AG04450 (cell line): ENCODE results near the gene NUDT14. TPM values are rescaled to one million over a fixed set of nuclear protein-coding genes. Genes with fewer than 3 reads are reported as not detected.

Source experiments
- CTCF ChIA-PET: fragments of 300-600, 350-600 bp; formaldehyde crosslinking; extraction: SDS; loops from one replicate; lab custom pipeline; 2022; ENCODE audit warnings: antibody characterized with exemption, inconsistent platforms; lab: Charles Lee
- POLR2A ChIA-PET: fragments of 350-600 bp; formaldehyde crosslinking; extraction: SDS; loops from one replicate; lab custom pipeline; 2021; ENCODE audit warnings: antibody characterized with exemption, inconsistent platforms; lab: Yijun Ruan, JAX
- DNase-seq: peaks from one replicate; pipeline ENCODE4 v3.0.0-alpha.2; 2011; ENCODE audit warnings: low read depth, low spot score
- H3K27ac ChIP-seq: one replicate; pipeline ENCODE4 v1.5.1; 2012; ENCODE audit warnings: low read depth, low read length, control low read depth
- H3K27me3 ChIP-seq: one replicate; pipeline ENCODE4 v1.6.0; 2012; ENCODE audit warnings: low read length; ENCODE audit not compliant: control insufficient read depth, insufficient read depth
- H3K4me3 ChIP-seq: 2 replicates; pipeline ENCODE4 v1.5.1; 2011; ENCODE audit warnings: mild to moderate bottlenecking, low read depth, low read length, control low read depth
- H3K9me3 ChIP-seq: 2 replicates; pipeline ENCODE4 v1.5.1; 2012; ENCODE audit warnings: low read length; ENCODE audit not compliant: control insufficient read depth, insufficient read depth
- CTCF ChIP-seq: IDR thresholded peaks from 2 replicates; pipeline ENCODE4 v1.5.1; 2011; ENCODE audit warnings: low read depth, low read length, control low read depth, inconsistent platforms
- polyA plus RNA-seq: library from polyadenylated mRNA; depleted of rRNA; stranded (reverse); fragments of >200 nt; gene quantifications from 2 replicates; pipeline ENCODE4 v1.2.3, GENCODE V29; 2011

Gene NUDT14
- polyA plus RNA-seq, 1 experiment = 7.2 TPM

- no peak for DNase-seq
- Histone ChIP-seq H3K27ac (no peak overlapping the region), H3K27me3 (peaks cover 38% of the 10 kb centered on the region), H3K4me3 (no peak overlapping the region), H3K9me3 (no peaks in the 10 kb centered on the region; the same call in 1 of the 2 replicates)
- no peak for TF ChIP-seq CTCF
- POLR2A ChIA-PET = no interaction called here
- CTCF ChIA-PET = no interaction called here
These were observed 11.1 kb downstream of the NUDT14 start for GRCh38 chr14:105169776-105170655.

DNA sequence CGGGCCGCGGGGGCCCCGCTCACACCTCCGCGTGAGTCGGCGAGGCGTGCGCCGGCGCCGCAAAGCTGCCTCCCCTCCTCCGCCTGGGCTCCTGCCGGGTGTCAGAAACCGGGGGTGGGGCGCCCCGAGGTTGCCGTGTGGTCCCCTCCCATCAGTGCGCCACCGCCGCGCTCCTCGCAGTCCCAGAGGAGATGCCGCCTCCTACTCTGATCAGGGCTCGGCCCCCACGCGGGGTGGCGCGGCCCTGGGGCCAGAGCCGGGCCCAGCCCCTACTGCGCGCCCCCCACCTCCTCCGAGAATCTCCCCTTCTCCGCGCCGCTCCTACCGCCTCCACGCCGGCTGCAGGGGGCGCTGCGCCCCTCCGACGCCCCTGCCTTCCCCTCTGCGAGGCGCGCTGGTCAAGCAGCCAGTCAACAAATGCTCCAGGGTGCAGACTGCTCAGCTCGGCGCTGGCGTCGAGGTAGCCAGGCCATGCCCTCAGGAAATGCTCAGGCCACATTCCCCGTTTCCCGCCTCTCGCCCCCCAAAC, 12.1 kb downstream of the NUDT14 start:
- Histone ChIP-seq H3K27me3 (peaks cover 38% of the 10 kb centered on the region), H3K9me3 (no peaks in the 10 kb centered on the region; the same call in 1 of the 2 replicates), H3K27ac (no peak overlapping the region), H3K4me3 (no peak overlapping the region)
- TF ChIP-seq CTCF = peak; percentile 41
- no peak for DNase-seq
- POLR2A ChIA-PET = no interaction called here
- CTCF ChIA-PET = no interaction called here

GRCh38 chr14:105168496-105168978, 12.6 kb downstream of the NUDT14 start, which contains the start of gene JAG2:
TSS of gene JAG2 (minus strand) at chr14:105168776. CDS start at chr14:105168420, 356 bp downstream.
- Histone ChIP-seq H3K9me3 (no peaks in the 10 kb centered on the region; the same call in 1 of the 2 replicates), H3K27me3 (peaks cover 38% of the 10 kb centered on the region), H3K27ac (no peak within 1 kb of the TSS), H3K4me3 (no peak within 1 kb of the TSS; the same call in 1 of the 2 replicates)
- ChIA-PET POLR2A (no interaction called here), CTCF (no interaction called here)
- no peak for TF ChIP-seq CTCF
- no peak for DNase-seq

GRCh38 chr14:105168093-105168420, 13.1 kb downstream of the NUDT14 start:
- H3K4me3 ChIP-seq = no peak overlapping the region

More at GRCh38 chr14:105168093-105168420, 13.1 kb downstream of the NUDT14 start:
- ChIA-PET POLR2A (no interaction called here), CTCF (no interaction called here)
- Histone ChIP-seq H3K9me3 (no peaks in the 10 kb centered on the region; the same call in 1 of the 2 replicates), H3K27me3 (peaks cover 38% of the 10 kb centered on the region), H3K27ac (no peak overlapping the region)
- no peak for DNase-seq
- no peak for TF ChIP-seq CTCF
